Measurements from ENCODE around the gene CTH. TPM values are rescaled to one million over a fixed set of nuclear protein-coding genes. Genes with fewer than 3 reads are reported as not detected.

The CTH gene
- total RNA-seq, 1 experiment from 2014 or later = 14.7 TPM

- TF ChIP-seq ZBTB33 (IDR thresholded peaks at IDR 0.05; ENCODE audit: extremely low read depth, insufficient replicate concordance, low read length) (no peak), POLR2AphosphoS5 (IDR thresholded peaks at IDR 0.05; ENCODE audit: low read depth, low read length) (no peak), EZH2phosphoT487 (IDR thresholded peaks at IDR 0.05; ENCODE audit: borderline replicate concordance) (no peak), RAD21 (IDR thresholded peaks at IDR 0.05; ENCODE audit: low read depth) (no peak)
Measured at GRCh38 chr1:70386121-70386520, 24.9 kb upstream of the CTH start (continued).

- ChIA-PET RAD21 (ENCODE audit: low non-redundant PET in 1 of 2, low total read pairs in 2 of 2, uncharacterized antibody in 2 of 2, unreplicated experiment in 2 of 2) (no interaction called here), POLR2A (interaction anchor here (2.3 kb wide), 1 partner anchor 24 kb away, joined by 6 read pairs; the partner anchor contains the start of gene CTH), CTCF (no interaction called here)
- H3K79me2 ChIP-seq (ENCODE audit: insufficient read depth, low read length) = no peaks in the 10 kb centered on the region
- H3K9me3 ChIP-seq (ENCODE audit: control insufficient read depth in 1 of 2, insufficient read depth in 1 of 2, low read depth in 1 of 2, low read length in 2 of 2) = no peaks in the 10 kb centered on the region
- H3K27ac ChIP-seq (ENCODE audit: low read depth, low read length) = no peak overlapping the region
- H3K4me3 ChIP-seq (replicated peaks in 1 of 2; ENCODE audit: low read depth in 1 of 2, low read length in 2 of 2) = no peak overlapping the region
- H3K9ac ChIP-seq (ENCODE audit: low read length) = no peak overlapping the region
- ATAC-seq = no peak
- intact Hi-C loops (cut with micrococcal nuclease) = no loop called here
- no peaks in the 10 kb centered on the region for H3K9me2 ChIP-seq (ENCODE audit: insufficient read depth)
- H3K4me2 ChIP-seq (ENCODE audit: low read length) = no peak overlapping the region
- DNase-seq (ENCODE audit: low read depth, low spot score) = no peak
- no peaks in the 10 kb centered on the region for H3K4me1 ChIP-seq (ENCODE audit: control insufficient read depth in 1 of 2, insufficient read depth in 2 of 2, low read length in 2 of 2)
- no peaks in the 10 kb centered on the region for H3K27me3 ChIP-seq (ENCODE audit: insufficient read depth, low read length)
- no peak overlapping the region for H2AFZ ChIP-seq (ENCODE audit: low read depth, low read length, poor library complexity, severe bottlenecking)
- BruUV-seq (replicated peaks) = no TSS peak
- no peaks in the 10 kb centered on the region for H3K36me3 ChIP-seq (ENCODE audit: control insufficient read depth in 1 of 2, insufficient read depth in 2 of 2, low read length in 2 of 2)
- no peaks in the 10 kb centered on the region for H4K20me1 ChIP-seq (ENCODE audit: insufficient read depth)
- TF ChIP-seq POLR2A (IDR thresholded peaks at IDR 0.05; ENCODE audit: borderline replicate concordance, extremely low read depth, insufficient read depth, insufficient read length) (no peak), ELF1 (IDR thresholded peaks at IDR 0.05; ENCODE audit: borderline replicate concordance, low read depth) (no peak), EZH2 (IDR thresholded peaks at IDR 0.05) (no peak), ATF3 (IDR thresholded peaks at IDR 0.05) (no peak)
Measured at GRCh38 chr1:70387507-70387906, 23.6 kb upstream of the CTH start.
